Stimulated activated CD8-positive, alpha-beta memory T cell treated with anti-CD3 and anti-CD28 coated beads, Interleukin-12 subunit alpha, Interleukin-12 subunit beta, amount 100 ng/mL, for 24 hours (primary cell): ENCODE results near the gene RSPH10B.
A peak's percentile ranks its signal among the peaks of the same experiment; 100 is the strongest.
"Not testable (repeated sequence)": the region's sequence is repeated elsewhere in the genome, so short reads cannot be mapped to it uniquely, and the experiment has no call there.

ENCODE experiments used
- DNase-seq: peaks from one replicate; pipeline ENCODE4 v3.0.0-alpha.2; 2020; ENCODE audit errors: extremely low read depth

The RSPH10B gene

GRCh38 chr7:5926263-5926870 lies 44.1 kb downstream of the RSPH10B start:
- not testable (repeated sequence) for DNase-seq

- not testable (repeated sequence) for DNase-seq
Measured at GRCh38 chr7:5924630-5925029, 45.9 kb downstream of the RSPH10B start.

DNA sequence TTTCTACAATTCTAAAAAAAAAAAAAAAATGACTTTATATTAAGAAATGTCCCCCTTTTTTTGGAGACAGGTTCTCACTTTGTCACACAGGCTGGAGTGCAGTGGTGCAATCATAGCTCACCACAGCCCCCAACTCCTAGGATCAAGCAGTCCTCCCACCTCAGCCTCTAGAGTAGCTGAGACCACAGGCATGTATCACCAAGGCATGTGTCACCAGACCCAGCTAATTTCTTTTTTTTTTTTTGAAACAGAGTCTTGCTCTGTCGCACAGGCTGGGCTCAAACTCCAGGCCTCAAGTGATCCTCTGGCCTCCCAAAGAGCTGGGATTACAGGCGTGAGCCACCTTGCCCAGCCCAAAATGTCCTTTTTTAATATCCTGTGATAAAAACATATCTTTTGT lies 46.3 kb downstream of the RSPH10B start:
- not testable (repeated sequence) for DNase-seq

GRCh38 chr7:5916529-5916928 lies 54.0 kb downstream of the RSPH10B start:
- not testable (repeated sequence) for DNase-seq

DNA sequence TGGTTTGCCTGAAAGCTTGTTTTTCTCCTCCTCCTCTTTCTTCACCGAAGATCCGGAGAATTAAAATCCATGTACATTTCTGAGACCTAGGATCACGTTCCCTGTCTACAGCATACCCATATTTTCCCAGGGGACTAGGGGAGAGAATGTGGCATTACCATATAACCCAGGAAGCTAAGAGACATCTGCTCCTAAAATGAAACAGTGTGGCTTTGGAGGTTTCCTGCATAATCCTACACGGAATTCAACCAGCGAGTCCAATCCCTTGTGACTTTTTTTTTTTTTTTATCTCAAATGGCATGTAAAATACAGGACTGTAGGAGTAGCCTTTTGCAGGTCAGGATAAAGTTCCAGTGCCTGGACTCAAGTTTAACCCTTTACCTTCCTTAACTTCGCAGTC lies 61.7 kb downstream of the RSPH10B start:
- DNase-seq = not testable (repeated sequence)

DNA sequence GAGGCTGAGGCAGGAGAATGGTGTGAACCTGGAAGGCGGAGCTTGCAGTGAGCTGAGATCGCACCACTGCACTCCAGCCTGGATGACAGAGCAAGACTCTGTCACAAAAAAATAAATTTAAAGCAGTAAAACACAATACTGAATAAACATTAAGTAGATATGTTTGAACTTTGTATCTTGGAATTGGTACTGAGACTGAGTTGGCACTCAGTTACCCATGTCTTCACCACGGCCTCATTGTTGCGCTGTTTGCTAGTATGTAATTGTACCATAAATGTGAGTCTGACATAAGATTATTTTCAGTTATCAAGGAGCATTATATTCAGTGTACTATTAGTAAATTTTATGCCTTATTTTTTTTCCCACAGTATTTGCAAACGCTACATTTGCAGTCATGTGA lies 65.8 kb downstream of the RSPH10B start:
- not testable (repeated sequence) for DNase-seq

DNA sequence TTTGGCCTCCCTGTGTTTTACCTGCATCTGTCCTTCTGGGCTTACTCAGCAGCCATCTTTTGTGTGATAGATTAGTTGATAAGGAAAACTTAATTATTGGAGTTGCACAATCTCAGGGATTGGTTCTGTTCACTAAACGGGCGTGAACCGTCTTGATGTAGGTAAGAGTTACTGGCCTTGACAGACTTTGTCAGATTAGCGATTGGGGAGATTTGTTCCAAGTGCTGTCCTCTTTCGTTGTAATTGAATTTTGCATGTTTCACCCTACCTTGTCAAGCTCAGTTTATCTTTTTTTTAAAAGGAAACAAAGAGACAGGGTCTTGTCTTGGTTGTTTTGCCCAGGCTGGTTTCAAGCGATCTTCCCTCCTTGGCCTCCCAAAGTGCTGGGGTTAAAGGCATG lies 67.5 kb downstream of the RSPH10B start:
- DNase-seq = not testable (repeated sequence)

- peak; percentile 62 for DNase-seq
Measured at GRCh38 chr7:5898480-5899224, 71.8 kb downstream of the RSPH10B start, which contains the start of gene CCZ1. TSS of gene CCZ1 (plus strand) at chr7:5898733. CDS start at chr7:5898800, 67 bp downstream.

DNA sequence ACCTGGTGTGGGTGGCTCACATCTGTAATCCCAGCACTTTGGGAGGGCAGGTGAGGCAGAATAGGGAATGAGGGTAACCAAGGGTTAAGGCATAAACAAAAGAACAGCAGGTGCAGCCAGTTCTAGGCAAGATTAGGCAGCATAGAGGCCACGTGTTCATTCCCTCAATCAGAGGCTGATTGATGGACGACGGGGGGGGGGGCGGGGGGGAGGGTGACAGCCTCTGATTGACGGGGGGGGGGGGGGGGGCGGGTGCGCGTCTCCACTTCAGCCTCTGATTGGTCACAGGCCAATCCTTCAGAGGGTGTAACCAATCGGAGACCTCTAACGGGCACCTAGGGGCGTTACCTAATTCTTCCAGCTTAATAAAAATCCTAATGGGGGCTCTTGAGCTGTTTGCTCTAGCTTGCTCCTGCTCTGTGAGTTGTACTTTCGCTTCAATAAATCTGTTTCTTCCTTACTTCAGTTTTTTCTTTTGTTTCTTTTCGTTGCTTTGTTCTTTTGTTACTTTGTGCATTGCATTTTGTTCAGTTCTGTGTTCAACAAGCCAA lies 73.0 kb downstream of the RSPH10B start:
- not testable (repeated sequence) for DNase-seq

GRCh38 chr7:5892498-5892897 lies 78.0 kb downstream of the RSPH10B start:
- DNase-seq = no peak

GRCh38 chr7:5890244-5890643 lies 80.2 kb downstream of the RSPH10B start:
- DNase-seq = not testable (repeated sequence)

GRCh38 chr7:5888021-5888420 lies 82.5 kb downstream of the RSPH10B start:
- DNase-seq = not testable (repeated sequence)

DNA sequence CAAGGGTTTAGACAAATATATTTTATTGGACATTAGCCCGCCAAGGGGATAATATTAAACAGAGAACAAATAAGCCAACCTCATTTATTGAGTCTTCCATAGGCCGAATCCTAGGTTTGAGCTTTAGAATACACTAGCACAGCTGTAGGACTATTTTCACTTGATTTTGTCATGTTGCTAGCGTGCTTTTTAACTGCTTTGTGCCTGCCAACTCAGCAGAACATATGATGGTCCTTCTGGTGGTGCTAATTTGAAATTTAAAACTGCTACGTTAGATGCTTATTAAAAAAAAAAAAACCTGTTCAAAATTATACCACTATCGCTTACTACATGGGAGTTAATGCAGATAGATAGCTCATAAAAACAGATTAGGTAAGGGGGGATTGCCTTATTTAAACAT lies 86.1 kb downstream of the RSPH10B start:
- DNase-seq = not testable (repeated sequence)

DNA sequence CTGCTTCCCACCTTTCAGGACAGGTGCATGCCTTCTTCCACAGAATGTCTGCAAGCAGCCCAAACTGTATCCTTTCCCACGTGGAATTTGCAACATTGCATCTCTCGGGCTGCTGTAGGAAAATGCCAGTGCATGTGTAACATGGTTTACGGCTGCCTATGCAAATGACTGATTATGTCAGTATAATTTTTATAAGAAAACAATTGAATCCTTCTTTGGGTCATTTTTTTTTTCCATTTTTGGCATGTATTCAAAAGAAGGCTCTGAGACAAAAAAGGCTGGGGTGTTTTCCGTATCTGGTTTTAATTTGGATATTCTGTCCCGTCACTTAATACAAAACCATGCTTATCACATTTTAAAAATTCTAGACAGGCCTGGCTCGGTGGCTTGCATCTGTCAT lies 90.4 kb downstream of the RSPH10B start:
- not testable (repeated sequence) for DNase-seq

DNA sequence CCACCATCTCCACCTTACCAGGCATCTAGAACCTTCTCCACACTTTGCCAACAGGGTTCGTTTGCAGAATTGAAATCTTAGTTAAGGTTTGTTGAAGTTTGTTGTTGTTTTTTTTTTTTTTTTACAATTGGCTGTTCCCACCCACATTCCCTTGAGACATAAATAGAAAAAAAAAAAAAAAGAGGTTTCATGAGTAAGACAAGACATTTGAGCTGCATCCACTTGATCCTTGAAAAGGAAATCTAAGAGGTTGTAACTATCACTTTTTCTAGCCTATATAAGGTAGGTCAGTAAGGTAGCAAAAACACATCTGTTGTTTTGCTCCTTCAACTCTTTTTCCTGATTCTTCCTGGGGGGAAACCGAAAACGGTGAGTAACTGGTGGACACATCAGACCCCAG lies 90.9 kb downstream of the RSPH10B start:
- not testable (repeated sequence) for DNase-seq
